Activated CD4-positive, CD25-positive, alpha-beta regulatory T cell treated with anti-CD3 and anti-CD28 coated beads, Interleukin-2, amount 50 U/mL, for 72 hours (primary cell): Measurements from ENCODE around the gene GEMIN4.
"Not testable (repeated sequence)": the region's sequence is repeated elsewhere in the genome, so short reads cannot be mapped to it uniquely, and the experiment has no call there.

Experiments
- DNase-seq: peaks from one replicate; pipeline ENCODE4 v3.0.0; 2021

GEMIN4 gene

DNA sequence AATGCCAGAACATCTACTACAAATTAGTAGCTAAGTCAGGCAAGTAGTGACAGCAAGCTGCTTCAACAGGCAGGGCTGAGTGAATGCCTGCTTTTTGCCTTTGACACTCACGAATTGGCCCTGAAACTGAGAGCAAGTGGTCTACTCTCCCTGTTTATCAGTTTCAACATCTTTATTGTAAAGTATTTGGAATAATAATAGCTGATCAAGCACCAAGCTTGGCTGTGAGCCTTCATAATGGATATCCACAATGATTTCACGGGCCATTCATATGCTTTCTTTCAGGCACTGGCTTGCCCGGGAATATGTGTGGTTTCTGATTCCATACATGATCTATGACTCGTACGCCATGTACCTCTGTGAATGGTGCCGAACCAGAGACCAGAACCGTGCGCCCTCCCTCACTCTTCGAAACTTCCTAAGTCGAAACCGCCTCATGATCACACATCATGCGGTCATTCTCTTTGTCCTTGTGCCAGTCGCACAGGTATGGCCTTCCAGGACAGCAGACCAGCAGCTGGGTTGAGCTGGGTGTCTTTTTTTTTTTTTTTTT lies 14.4 kb downstream of the GEMIN4 start:
- DNase-seq = no peak

DNA sequence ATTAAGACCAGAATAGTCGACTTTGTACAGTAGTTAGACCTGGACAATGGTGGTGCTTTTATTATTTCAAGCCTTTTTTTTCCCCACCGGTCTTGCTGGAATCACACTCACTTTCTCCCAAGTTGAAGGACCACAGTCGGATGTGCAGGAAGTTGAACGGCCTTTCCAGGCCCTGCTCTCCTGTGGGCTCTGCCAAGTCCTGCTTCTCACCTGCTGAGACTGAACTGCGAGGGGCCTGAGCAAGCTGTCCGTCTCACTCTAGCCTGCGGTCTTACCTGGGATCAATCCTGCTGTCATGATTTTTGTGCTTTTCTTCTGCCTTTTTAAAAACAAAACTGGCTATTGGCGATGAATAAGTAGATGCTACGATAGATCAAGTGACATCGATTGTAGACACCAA lies 18.3 kb downstream of the GEMIN4 start:
- DNase-seq = no peak

DNA sequence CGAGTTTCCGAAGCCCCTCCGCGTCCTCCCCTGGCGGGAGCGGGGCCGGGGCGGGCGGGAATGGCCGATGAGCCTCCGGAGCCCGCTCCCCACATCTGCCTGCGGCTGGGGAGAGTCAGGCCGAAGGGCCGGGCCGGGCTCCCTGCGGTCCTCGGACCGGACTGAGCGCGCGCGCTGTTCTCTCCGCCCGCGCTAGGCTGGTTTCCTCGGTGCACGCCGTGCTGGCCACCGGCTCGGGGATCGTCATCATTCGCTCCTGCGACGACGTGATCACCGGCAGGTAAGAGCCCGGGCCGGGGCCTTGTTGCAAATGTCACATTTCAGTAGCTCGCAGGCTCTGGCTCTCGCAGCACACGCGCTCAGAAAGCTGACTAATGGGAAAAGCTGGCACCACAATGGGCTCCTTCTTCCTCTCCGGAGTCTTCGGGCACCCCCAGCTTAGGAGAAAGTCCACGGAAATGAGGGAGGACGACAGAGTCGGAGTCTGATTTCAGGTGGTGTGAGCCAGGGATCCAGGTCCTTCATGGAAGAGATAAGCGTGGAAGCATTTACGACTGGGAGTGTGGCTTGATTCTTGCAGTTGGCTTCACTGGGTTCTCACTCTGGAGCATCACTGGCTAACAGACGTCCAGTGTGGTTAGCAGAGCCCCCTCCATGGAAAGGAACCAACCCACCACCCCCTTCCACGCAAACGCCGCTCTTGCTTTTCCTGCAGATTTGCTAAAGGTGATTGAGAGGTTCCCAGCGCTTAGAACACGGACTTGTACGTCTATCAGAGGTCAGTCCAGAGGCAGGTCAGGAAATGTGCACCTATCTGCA lies 19.0 kb downstream of the GEMIN4 start:
- peak; percentile 42 for DNase-seq

DNA sequence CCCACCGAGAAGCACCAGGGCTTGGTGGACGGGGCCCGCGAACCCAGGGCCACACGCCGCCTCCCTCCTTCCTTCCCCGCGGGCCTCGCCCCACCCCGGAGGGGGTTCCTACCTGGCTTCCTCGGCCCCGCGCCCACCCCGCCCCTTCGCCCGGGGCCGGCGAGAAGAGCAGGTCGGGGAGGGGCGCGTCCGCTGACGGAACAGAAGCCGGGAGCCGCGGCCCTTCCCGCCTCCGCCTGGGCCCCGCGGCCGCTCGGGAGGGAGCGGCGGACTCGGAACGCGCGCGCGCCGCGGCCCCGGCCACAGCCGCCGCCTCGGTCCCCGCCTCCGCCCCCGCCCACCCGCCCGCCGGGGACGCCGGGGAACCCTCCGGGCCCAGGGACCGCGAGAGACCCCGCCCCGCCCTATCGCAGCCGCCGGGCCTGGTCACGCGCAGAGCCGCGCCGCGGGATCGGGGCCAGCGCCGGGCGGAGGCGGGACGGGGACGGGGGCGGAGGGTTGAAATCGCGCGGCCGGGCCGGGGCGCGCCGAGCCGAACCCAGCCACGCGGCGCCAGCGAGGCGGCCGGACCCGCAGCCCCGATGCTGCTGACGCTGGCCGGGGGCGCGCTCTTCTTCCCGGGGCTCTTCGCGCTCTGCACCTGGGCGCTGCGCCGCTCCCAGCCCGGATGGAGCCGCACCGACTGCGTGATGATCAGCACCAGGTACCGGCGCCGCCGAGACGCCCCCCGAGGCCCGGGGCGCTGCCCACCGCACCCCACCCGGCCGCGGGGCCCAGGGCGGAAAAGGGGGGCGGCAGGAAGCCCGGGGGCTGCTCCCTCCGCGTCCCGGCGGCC lies 19.8 kb downstream of the GEMIN4 start, which contains the start of gene TLCD3A:
Gene TLCD3A (plus strand): TSS at position 530 of the 835 bp plus-strand sequence. CDS start 52 bp downstream, at position 582.
- DNase-seq = peak; percentile 48

DNA sequence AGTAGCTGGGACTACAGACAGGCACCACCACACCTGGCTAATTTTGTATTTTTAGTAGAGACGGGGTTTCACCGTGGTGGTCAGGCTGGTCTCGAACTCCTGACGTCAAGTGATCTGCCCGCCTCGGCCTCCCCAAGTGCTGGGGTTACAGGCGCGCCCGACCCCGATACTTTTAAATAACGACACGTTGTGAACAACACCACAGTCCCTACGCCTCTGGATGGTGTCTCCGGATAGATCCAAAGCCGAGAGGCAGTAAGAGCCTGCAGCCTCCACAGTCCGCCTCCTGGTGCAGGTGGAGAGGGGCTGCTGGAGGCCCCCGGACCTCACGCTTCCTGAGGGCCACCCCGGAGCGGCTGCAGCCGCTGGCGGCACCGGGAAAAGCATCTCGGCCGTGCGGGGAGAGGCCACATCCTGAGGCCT lies 20.4 kb downstream of the GEMIN4 start:
- peak; percentile 33 for DNase-seq

DNA sequence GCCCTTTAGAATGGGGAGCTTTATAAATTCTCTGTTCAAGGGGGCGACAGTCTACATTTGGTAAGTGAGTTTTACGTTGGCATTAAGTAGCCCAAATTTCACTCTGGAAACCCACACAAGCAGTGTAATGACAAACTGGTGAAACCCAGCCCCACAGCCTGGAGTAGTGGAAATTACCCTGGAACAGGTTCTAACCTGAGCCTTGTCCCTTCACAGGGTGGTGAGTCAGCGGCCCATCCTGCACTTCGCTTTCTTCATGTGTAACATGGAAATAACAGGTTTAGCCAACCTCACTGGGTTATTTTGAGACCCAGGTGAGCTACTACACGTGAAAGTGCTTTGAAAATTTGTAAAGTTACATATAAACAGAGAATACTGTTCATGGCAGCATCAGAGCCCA lies 23.2 kb downstream of the GEMIN4 start:
- DNase-seq = no peak

DNA sequence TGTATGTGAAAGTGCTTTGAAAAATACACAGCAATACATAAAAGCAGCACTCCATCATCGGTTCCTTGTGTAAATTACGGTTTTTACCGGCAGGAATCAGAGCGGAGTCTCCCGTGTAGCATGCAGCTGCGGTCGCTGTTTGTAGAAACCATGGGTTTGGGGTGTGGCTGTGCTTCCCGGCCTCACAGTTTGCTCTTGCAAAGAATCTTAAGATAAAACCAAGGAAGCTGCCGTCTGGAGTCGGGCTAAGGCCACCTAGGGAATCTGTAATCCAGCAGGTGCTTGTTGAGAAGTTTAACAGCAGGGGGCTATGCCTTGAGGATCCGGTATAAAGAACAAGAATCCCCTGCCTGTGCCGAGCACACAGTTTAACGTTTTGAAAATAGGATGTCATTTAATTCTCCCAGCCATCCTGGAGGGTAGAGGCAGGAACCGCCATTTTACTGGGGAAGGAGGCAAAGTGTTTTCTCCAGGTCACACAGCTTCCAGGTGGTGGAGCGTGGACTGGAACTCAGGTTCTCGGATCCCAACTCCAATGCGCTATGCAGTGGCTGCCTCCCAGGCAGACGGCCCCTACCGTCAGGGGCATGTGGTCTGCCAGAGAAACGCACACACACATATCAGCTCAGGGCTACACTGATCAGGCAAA lies 25.7 kb downstream of the GEMIN4 start:
- no peak for DNase-seq

DNA sequence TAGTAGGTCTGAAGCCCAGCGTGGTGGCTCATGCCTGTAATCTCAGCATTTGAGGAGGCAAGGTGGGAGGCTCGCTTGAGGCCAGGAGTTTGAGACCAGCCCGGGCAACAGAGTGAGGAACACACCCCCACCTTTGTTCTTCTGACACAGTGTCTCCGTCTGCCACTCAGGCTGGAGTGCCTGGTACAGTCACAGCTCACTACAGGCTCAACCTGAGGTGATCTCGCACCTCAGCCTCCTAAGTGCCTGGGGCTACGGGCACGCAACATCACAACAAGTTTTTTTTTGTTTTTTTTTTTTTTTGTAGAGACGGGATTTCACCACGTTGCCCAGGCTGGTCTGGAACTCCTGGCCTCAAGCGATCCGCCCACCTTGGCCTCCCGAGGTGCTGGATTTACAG lies 26.3 kb downstream of the GEMIN4 start:
- DNase-seq = no peak

DNA sequence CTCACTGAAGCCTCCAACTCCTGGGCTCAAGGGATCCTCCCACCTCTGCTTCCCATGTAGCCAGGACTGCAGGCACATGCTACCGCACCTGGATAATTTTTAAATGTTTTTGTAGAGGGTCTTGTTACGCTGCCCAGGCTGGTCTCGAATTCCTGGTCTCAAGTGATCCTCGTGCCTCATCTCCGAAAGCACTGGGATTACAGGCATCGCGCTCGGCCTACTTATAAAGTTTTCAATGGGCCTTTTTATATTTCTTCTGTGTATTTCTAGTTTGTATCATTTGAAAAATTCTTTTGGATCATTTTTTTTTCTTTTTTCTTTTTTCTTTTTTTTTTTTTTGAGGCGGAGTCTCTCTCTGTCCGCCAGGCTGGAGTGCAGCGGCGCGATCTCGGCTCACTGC lies 27.0 kb downstream of the GEMIN4 start:
- no peak for DNase-seq

DNA sequence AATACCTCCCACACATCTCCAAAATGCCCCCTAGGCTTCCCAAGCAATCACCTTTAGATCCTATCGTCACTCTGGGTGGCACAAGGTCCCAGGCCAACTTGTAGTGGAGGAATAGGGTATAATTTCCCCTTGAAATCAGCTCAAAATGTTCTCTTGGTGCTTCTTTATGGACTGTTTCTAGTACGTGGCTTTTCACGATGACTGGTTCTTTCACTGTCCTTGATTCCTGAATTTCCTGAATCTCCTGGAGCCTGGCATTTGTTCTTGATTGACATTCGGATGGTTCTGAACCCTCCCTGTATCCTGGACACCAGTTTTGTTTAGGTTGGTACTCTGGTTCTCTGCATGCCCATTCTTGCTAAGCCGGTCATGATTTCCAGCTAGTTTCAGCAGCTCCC lies 30.5 kb downstream of the GEMIN4 start:
- no peak for DNase-seq

DNA sequence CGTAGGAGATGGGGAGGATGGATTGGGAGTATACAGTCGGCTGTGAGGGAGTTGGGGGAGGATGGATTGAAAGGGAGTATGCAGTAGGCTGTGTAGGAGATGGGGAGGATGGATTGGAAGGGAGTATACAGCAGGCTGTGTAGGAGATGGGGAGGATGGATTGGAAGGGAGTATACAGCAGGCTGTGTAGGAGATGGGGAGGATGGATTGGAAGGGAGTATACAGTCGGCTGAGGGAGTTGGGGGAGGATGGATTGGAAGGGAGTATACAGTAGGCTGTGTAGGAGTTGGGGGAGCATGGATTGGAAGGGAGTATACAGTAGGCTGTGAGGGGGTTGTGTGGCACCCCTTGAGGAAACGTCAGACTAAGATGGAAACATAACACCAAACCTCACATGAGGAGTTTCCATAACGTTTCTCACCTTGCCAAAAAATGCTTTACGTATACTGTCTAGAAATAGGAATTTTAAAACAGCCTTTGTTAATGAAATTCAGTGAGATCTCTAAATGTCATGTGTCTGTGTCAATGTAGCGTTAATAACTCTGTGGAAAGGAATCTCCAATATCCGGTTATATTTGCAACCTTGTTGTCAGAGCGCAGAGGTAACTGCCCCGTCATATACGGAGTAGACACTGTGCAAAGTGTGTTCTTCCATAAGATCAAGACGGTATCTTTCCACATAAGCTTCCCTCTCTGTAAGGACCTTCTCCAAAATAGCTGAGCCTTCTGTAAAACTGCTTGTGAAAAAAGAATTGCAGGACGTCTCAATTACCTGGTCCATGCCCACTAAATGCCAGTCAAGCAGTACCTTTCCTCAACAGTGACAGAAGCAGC lies 31.1 kb downstream of the GEMIN4 start:
- no peak for DNase-seq

DNA sequence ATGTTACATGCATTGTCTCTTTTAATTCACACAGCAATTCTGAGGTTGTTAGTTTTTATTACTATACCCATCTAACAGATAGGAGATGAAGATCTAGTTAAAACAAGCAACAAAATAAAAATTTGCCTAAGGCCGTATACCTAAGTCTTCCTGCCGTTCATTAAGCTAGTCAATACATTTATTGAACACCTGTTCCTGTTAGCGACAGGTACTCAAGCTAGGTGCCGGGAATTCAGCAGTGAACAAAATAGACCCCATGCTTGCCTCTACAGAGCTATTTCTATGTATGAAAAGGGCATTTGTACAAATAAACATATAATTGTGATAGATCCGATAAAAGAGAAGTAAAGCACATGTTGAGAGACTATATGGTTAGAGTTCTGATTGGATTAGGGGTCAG lies 34.0 kb downstream of the GEMIN4 start:
- DNase-seq = no peak

DNA sequence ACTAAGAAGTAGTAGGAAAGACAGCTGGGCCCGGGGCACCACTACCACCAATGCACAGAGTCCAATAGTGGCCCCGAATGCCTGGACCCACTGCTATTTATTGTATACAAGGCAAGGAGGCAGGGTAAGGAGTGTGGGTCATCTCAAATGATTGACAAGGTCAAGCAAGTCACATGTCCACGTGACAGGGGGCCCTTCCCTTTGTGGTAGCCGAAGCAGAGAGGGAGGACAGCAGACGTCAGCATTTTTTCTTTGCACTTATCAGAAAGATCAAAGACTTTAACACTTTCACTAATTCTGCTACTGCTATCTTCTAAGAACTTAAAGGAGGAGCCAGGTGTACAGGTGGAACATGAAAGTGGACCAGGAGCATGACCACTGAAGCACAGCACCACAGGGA lies 43.9 kb downstream of the GEMIN4 start:
- no peak for DNase-seq

DNA sequence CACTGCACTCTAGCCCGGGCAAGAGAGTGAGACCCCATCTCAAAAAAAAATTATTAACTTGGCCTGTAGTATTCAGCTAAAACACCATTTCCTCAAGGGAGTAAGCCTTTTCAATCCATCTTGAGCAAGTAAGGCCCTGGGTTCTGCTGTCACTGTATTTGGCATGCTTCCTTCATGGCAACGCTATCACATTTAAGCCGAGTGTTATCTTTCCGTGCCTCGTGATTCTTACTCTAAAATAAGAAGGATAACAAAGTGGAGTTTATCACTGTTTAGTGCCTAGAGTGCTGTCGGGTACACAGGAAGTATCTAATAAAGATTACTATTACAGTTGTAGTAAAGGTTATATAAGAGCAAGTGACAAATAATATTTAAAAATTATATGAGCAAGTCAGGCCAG lies 46.2 kb downstream of the GEMIN4 start:
- no peak for DNase-seq

DNA sequence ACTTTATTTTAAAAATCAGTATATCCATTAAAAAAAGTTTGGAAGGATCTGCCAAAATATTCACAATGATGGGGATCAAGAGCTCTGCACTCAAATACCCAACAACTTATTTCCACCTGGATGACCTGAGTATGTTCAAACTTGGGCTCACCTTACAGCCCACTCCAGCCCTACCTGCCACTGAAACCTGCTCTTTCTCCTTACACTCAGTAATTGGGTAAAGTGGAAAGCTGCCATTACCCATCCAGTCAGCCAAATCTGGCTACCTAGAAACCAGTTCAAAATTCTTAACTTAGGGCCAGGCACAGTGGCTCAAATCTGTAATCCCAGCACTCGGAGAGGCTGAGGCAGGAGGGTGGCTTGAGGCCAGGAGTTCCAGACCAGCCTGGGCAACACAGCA lies 47.1 kb downstream of the GEMIN4 start:
- DNase-seq = no peak

DNA sequence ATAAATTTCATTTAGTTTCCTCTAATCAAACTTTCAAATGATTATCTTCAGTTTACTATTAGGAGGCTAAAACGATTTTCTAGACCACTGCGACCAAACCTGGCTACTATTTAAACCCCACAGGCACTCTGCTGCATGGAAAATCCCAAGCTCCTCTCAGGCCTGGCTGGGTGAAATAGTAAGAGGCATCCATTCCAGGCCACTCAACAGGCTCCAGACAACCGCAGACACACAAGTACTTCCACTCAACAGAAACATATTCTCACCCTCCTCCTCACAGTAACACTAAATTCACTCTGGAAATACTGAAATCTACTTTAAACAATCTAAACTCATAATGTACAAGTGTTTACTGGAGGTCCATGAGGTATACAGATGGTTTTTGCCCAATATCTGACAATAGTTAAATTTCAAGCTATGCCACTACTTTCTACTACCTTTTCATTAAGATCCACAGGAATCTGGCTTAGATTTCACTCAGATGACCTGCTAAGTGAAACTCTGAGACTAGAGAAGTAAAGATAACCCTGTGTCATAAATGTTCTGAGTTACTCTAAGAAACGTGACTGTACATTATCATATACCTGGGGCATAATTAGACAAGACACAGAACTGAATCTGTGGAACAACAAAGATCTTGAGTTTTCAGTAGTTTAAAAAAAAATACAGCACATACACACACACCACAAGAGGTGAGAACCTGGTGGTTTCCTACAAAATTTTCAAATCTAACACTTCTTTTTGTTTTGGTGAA lies 47.8 kb downstream of the GEMIN4 start:
- DNase-seq = no peak

DNA sequence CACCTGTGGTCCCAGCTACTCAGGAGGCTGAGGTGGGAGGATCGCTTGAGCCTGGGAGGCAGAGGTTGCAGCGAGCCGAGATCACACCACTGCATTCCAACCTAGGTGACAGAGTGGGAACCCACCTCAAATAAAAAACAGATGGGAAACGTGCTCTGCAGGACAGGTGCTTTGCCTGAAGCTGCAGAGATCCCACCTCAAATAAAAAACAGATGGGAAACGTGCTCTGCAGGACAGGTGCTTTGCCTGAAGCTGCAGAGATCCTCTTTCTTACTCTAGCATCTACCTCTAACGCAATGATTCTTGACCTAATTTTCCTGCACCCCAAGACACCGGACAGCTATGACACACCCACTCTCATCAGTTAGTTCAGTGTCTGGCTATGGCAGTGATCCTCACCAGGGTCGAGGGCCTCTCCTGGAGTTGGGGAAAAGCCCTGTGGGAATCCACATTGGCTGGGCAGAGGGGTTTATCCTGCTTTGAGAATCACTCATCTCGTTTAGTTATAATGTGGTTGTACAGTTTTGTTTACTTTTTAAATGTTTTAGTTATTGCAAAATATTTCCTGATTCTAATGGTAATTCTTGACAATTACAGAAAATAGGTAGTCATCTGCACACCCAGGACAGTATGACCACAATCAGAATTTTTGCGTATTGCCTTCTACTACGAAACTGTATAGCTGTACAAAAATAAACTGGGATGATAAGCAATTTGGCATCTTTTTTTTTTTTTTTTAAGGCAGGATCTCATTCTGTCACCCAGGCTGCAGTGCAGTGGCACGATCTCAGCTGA lies 48.8 kb downstream of the GEMIN4 start:
- DNase-seq = no peak

DNA sequence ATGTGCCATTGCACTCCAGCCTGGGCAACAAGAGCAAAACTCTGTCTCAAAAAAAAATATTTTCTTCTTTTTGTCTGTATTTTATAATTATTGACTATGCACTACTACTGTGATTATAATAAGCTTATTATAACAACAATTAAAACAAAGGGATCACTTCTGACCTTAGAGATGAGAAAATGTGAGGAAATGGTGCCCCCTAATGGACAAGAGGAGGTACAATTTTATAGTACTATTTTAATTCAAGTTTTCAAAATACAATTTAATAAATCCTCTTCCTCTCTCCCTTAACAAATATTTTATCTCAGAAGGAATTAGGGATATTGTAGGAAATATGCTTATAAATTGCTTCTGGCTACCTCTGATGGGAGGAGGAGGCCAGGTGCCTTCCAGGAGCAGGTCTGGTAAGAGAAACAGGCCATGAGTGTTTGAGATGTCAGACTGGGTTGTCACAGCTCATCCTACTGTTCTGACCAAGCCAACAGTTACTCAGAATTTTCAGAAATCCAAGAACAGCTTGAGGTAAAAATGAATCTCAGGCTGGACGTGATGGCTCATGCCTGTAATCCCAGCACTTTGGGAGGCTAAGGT lies 51.5 kb downstream of the GEMIN4 start:
- DNase-seq = no peak

DNA sequence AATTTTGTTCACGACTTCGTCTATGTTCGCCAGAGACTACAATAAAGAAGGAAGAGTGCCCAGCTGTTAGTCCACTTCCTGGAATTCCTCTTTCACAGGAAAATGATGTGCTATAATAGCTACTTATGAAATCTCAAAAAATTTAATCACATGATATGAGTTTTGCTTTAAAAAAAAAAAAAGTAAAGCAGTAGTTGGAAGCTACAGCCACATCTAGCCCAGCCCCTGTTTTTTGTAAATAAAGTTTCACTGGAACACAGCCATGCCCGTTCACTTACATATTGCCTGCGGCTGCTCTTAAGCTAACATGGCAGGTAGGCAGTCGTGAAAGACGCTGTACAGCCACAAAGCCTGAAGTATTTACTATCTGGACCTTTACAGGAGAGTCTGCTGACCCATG lies 52.7 kb downstream of the GEMIN4 start:
- DNase-seq = no peak

DNA sequence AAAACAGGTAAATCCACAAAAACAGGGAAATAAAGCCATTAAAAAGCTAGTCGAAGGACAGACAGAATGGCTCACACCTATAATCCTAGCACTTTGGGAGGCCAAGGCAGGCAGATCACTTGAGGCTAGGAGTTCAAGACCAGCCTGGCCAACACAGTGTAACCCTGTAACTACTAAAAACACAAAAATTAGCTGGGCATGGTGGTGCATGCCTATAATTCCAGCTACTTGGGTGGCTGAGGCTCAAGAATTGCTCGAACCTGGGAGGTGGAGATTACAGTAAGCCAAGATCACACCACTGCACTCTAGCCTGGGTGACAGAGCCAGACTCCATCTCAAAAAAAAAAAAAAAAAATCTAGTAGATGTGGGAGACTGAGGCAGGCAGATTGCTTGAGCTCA lies 54.0 kb downstream of the GEMIN4 start:
- DNase-seq = not testable (repeated sequence)
